ENCODE results near the gene PLEKHA5.

The PLEKHA5 gene

GRCh38 chr12:19203013-19203412 lies 73.5 kb downstream of the PLEKHA5 start:
- H3K36me3 ChIP-seq (ENCODE audit: control insufficient read depth, low read length): no peaks in the 10 kb centered on the region
- H3K4me3 ChIP-seq (ENCODE audit: low read length): no peak overlapping the region
- no peaks in the 10 kb centered on the region for H3F3A ChIP-seq (ENCODE audit: control insufficient read depth, insufficient read depth)
- no peaks in the 10 kb centered on the region for H3K4me1 ChIP-seq (ENCODE audit: control insufficient read depth, low read length)
- no peaks in the 10 kb centered on the region for H3K79me2 ChIP-seq (ENCODE audit: control insufficient read depth, low read length)
- H3K9me2 ChIP-seq (replicated peaks; ENCODE audit: control insufficient read depth, low read length): no peaks in the 10 kb centered on the region
- TF ChIP-seq EZH2phosphoT487 (IDR thresholded peaks at IDR 0.05; ENCODE audit: borderline replicate concordance, low read length) (no peak), CTCF (IDR thresholded peaks at IDR 0.05; ENCODE audit: low read depth, low read length, poor library complexity, severe bottlenecking) (no peak)
- no peaks in the 10 kb centered on the region for H3K27me3 ChIP-seq (ENCODE audit: control insufficient read depth, low read length)
- no peak overlapping the region for H3K4me2 ChIP-seq (ENCODE audit: low read length)
- H3K27ac ChIP-seq (ENCODE audit: low read depth, low read length): no peak overlapping the region
- H3K9me3 ChIP-seq (ENCODE audit: control insufficient read depth, insufficient read depth, low read length): no peaks in the 10 kb centered on the region
- H4K20me1 ChIP-seq (ENCODE audit: control insufficient read depth, insufficient read depth, low read depth, low read length): no peaks in the 10 kb centered on the region

GRCh38 chr12:19203539-19204506 lies 74.3 kb downstream of the PLEKHA5 start:
- TF ChIP-seq CTCF (IDR thresholded peaks at IDR 0.05; ENCODE audit: low read depth, low read length, poor library complexity, severe bottlenecking) (no peak), EZH2phosphoT487 (IDR thresholded peaks at IDR 0.05; ENCODE audit: borderline replicate concordance, low read length) (no peak)
- H3K4me1 ChIP-seq (ENCODE audit: control insufficient read depth, low read length): no peaks in the 10 kb centered on the region
- no peaks in the 10 kb centered on the region for H3K27me3 ChIP-seq (ENCODE audit: control insufficient read depth, low read length)
- H3K27ac ChIP-seq (ENCODE audit: low read depth, low read length): no peak overlapping the region
- no peaks in the 10 kb centered on the region for H3K36me3 ChIP-seq (ENCODE audit: control insufficient read depth, low read length)
- no peak overlapping the region for H3K4me3 ChIP-seq (ENCODE audit: low read length)
- no peaks in the 10 kb centered on the region for H4K20me1 ChIP-seq (ENCODE audit: control insufficient read depth, insufficient read depth, low read depth, low read length)
- no peaks in the 10 kb centered on the region for H3F3A ChIP-seq (ENCODE audit: control insufficient read depth, insufficient read depth)
- no peaks in the 10 kb centered on the region for H3K9me2 ChIP-seq (replicated peaks; ENCODE audit: control insufficient read depth, low read length)
- no peak overlapping the region for H3K4me2 ChIP-seq (ENCODE audit: low read length)
- H3K79me2 ChIP-seq (ENCODE audit: control insufficient read depth, low read length): no peaks in the 10 kb centered on the region
- H3K9me3 ChIP-seq (ENCODE audit: control insufficient read depth, insufficient read depth, low read length): no peaks in the 10 kb centered on the region

- H3F3A ChIP-seq (ENCODE audit: control insufficient read depth, insufficient read depth): no peaks in the 10 kb centered on the region
- no peak overlapping the region for H3K4me3 ChIP-seq (ENCODE audit: low read length)
- no peaks in the 10 kb centered on the region for H3K4me1 ChIP-seq (ENCODE audit: control insufficient read depth, low read length)
- H4K20me1 ChIP-seq (ENCODE audit: control insufficient read depth, insufficient read depth, low read depth, low read length): no peaks in the 10 kb centered on the region
- H3K9me3 ChIP-seq (ENCODE audit: control insufficient read depth, insufficient read depth, low read length): no peaks in the 10 kb centered on the region
- H3K9me2 ChIP-seq (replicated peaks; ENCODE audit: control insufficient read depth, low read length): no peaks in the 10 kb centered on the region
- H3K36me3 ChIP-seq (ENCODE audit: control insufficient read depth, low read length): no peaks in the 10 kb centered on the region
- H3K27ac ChIP-seq (ENCODE audit: low read depth, low read length): no peak overlapping the region
- no peaks in the 10 kb centered on the region for H3K79me2 ChIP-seq (ENCODE audit: control insufficient read depth, low read length)
- TF ChIP-seq EZH2phosphoT487 (IDR thresholded peaks at IDR 0.05; ENCODE audit: borderline replicate concordance, low read length) (no peak), CTCF (IDR thresholded peaks at IDR 0.05; ENCODE audit: low read depth, low read length, poor library complexity, severe bottlenecking) (no peak)
- H3K27me3 ChIP-seq (ENCODE audit: control insufficient read depth, low read length): no peaks in the 10 kb centered on the region
- H3K4me2 ChIP-seq (ENCODE audit: low read length): no peak overlapping the region
Measured at GRCh38 chr12:19205120-19205519, 75.6 kb downstream of the PLEKHA5 start.
